IPS-18a (cell line): Measurements from ENCODE around the gene ERICH4.
"Not testable (repeated sequence)": the region's sequence is repeated elsewhere in the genome, so short reads cannot be mapped to it uniquely, and the experiment has no call there.

Experiments
- H3K27ac ChIP-seq: one replicate; pipeline ENCODE4 v1.5.1; 2013; ENCODE audit warnings: low read length
- H3K27me3 ChIP-seq: one replicate; pipeline ENCODE4 v1.6.1; 2013; ENCODE audit warnings: mild to moderate bottlenecking, low read length; ENCODE audit not compliant: control insufficient read depth, insufficient read depth
- H3K36me3 ChIP-seq: one replicate; pipeline ENCODE4 v1.6.1; 2013; ENCODE audit warnings: low read depth, low read length; ENCODE audit not compliant: control insufficient read depth
- H3K4me1 ChIP-seq: one replicate; pipeline ENCODE4 v1.6.1; 2013; ENCODE audit warnings: low read depth, low read length; ENCODE audit not compliant: control insufficient read depth
- H3K4me3 ChIP-seq: one replicate; pipeline ENCODE4 v1.5.1; 2013; ENCODE audit warnings: low read length
- H3K9ac ChIP-seq: one replicate; pipeline ENCODE4 v1.6.1; 2013; ENCODE audit warnings: mild to moderate bottlenecking, low read length, moderate library complexity
- H3K9me3 ChIP-seq: one replicate; pipeline ENCODE4 v1.6.1; 2013; ENCODE audit warnings: low read depth, low read length; ENCODE audit not compliant: control insufficient read depth

Gene ERICH4

DNA sequence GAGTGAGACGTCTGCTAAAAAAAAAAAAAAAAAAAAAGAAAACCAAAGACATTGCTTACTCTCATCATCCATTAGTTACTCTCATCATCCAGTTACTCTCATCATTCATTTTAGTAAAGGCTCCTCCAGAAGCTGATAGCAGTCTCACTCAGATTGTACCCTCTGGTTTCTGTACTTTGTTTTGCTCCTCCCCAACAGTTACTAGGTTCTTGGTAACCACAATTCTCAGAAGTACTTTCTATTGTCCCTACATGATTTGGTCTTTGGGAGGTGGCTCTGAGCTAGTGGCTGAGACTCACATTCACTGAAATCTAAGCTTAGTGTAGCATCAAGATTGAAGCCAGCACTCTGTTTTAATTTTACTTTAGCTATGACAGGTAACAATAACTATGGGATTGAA is 14.3 kb downstream of the ERICH4 start:
- peaks cover 7% of the 10 kb centered on the region for H3K27me3 ChIP-seq
- H3K9ac ChIP-seq = no peak overlapping the region
- no peaks in the 10 kb centered on the region for H3K4me1 ChIP-seq
- no peaks in the 10 kb centered on the region for H3K36me3 ChIP-seq
- H3K27ac ChIP-seq = no peak overlapping the region
- H3K4me3 ChIP-seq = no peak overlapping the region
- H3K9me3 ChIP-seq = no peaks in the 10 kb centered on the region

DNA sequence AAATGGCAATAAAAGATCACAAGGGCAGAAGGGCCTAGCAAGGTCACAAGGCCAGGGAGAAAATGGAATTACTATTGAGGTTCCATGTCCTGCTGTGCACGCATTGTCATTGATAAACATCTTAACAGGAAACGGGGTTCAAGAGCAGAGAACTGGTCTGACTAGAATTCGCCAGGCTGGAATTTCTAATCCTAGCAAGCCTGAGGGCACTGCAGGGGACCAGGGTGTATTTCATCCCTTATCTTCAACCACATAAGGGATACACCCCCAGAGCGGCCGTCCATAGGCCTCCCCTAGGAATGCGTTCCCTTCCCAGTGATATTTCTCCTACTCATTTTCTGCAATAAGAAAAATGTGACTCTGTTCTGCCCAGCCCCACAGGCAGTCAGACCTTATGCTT is 19.5 kb downstream of the ERICH4 start:
- H3K36me3 ChIP-seq = no peaks in the 10 kb centered on the region
- no peaks in the 10 kb centered on the region for H3K27me3 ChIP-seq
- no peaks in the 10 kb centered on the region for H3K4me1 ChIP-seq
- no peak overlapping the region for H3K9ac ChIP-seq
- no peak overlapping the region for H3K4me3 ChIP-seq
- H3K9me3 ChIP-seq = no peaks in the 10 kb centered on the region
- no peak overlapping the region for H3K27ac ChIP-seq

DNA sequence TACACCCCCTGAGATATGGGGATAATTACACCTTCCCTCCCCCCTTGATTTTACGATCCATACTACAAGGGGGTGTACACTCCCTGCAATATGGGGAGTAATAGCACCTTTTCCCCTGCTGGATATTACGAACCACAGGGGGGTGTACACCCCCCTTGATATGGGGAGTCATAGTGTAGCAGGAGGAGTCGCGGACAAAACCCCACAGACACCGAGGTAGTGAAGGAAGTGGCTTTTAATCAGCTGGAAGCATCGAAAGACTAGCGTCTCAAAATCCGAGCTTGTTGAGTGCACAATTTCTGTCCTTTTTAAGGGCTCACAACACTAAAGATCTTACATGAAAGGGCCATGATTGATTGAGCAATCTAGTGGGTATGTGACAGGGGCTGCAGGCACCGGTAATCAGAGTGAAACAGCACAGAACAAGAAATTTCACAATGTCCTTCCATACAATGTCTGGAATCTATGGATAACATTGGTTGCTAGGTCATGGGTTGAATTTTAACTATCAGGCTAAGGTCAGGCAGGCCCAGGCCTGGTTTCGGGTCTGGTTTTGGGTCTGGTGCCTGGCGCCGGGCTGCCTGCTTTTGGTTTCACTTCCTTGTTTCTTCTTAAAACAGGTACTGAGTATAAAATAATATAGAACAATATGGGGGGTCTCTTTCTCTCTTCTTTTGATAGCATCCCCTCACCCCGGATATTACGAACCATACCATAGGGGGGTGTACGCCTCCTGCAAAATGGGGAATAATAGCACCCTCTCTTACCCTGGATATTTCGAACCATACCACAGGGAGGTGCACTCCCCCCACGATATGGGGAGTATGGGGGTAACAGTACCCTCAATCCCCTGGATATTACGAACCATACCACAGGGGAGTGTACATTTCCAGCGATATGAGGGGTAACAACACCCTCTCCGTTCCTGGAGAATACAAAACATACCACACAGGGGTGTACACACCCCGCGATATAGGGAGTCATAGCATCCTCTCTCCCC is 20.6 kb downstream of the ERICH4 start:
- H3K27ac ChIP-seq, H3K4me3 ChIP-seq, H3K9me3 ChIP-seq, H3K9ac ChIP-seq, H3K27me3 ChIP-seq, H3K36me3 ChIP-seq, H3K4me1 ChIP-seq: not testable (repeated sequence)

DNA sequence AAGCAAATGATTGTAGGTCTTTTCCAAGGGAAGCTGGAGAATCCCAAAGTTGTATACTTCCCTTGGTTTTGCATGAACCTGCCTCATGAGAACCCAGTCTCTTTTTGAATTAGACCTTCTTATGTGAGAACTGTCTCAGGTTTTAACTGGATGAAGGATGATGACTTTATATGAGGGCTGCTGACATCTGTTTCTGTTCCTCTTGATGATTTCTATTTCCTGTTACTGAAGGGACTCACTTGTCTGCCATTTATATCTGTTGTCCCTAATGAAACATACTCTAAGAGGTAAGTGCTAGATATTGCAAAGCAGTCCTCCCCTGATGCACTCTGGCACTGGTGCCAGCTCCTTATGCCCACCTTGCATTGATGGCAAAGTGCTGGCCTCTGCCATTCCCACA is 33.6 kb downstream of the ERICH4 start:
- Histone ChIP-seq H3K36me3 (no peaks in the 10 kb centered on the region), H3K9me3 (peaks cover 3% of the 10 kb centered on the region), H3K27ac (no peak overlapping the region), H3K4me3 (no peak overlapping the region), H3K4me1 (no peaks in the 10 kb centered on the region), H3K27me3 (no peaks in the 10 kb centered on the region), H3K9ac (no peak overlapping the region)

DNA sequence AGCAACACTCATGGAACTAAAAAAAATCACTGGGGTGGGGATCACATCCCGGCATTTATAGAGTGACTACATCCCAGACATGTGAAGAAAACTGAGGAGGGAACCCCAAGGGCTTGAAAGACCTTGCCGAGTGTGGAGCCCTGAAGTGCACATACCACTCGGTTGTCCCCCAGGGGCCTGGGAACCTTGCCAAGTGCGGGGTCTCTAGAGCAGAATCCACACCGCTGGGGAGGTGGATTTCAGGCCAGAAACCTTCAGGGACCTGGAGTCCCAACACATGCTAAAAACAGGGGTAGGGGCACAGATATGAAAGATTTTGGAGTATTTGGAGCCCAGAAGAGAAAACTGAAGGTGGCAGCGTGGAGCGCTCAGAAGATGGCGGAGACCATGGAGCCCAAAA is 35.2 kb downstream of the ERICH4 start:
- Histone ChIP-seq H3K4me3 (no peak overlapping the region), H3K9me3 (peaks cover 3% of the 10 kb centered on the region), H3K27me3 (no peaks in the 10 kb centered on the region), H3K36me3 (no peaks in the 10 kb centered on the region), H3K27ac (no peak overlapping the region), H3K9ac (no peak overlapping the region), H3K4me1 (no peaks in the 10 kb centered on the region)

DNA sequence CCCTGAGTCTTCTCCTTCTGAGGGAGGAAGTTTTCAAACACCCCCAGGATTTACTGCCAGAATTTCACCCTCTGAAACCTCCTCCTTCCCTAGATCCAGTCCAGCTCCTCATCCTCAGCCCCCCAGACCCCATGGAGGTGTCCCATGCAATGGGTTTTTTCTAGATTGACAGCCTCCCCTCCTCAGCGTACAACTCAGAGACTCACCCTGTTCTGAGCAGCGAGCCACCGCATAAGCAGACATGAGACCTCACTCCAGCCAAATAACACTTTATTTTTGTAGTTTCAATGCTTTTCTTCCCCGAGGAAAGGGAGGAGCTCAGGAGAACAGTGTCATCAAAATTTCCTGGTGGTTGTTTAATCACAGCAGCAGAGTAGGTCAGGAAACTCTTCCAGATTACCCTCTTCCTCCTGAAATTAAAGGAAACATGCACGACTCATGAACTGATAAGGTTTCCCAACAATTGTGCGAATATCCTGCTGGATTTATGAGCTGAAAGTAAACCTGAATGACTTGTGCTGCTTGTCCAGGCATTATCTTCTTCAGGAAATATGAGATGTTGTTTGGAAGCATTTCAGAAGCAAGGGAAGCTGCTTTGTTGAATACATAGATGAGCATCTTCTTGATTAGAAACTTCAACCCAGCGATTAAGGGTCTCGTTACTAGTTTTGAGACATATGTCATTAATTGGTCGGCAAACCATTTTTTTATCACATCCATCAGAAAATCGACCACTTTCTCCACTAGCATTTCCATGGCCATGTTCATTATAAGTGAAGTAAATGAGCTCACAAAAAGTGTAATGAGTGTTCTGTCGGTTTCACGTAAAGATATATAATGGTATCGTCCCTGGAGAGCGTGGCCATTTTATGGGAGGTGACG is 36.2 kb downstream of the ERICH4 start:
- no peak overlapping the region for H3K9ac ChIP-seq
- H3K27me3 ChIP-seq = no peaks in the 10 kb centered on the region
- H3K36me3 ChIP-seq = no peaks in the 10 kb centered on the region
- H3K4me1 ChIP-seq = no peaks in the 10 kb centered on the region
- no peak overlapping the region for H3K27ac ChIP-seq
- H3K4me3 ChIP-seq = no peak overlapping the region
- H3K9me3 ChIP-seq = peaks cover 3% of the 10 kb centered on the region

DNA sequence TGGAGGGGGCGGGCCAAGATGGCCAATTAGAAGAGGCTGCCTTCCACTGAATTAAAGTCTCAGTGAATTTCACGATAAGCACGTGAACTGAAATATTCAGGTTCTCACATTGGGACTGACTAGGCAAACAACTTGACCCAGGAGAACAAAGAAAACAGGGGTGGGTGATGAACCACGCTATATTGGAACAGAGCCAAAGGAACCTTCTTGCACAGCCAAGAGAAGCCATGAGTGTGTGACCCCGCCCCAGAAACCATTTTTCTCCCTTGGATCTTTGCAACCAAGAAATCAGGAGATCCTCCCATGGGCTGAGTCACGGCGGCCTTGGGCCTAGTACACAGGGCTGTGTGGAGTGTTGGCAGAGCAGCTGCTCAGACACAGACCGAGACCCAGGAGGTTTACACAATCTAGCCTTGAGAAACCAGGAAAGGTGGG is 36.8 kb downstream of the ERICH4 start:
- H3K9ac ChIP-seq = no peak overlapping the region
- H3K27me3 ChIP-seq = no peaks in the 10 kb centered on the region

DNA sequence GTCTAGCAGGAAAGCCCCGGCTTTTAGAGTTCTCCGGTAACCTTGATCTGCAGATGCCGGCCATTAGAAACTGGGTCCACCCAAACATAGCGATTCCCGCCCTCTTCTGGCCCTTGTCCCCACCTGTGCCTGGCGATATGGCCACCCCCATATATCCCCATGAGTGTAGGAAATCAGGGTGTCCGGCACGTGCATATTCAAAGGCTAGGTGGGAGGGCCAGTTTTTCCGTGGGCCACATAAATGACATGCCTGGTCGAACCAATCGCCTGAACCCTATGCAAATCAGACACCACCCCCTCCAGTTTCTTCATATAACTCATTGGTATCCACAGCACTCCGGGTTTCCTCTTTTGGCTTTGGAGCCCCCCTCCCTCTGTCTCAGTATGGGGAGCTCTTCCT is 37.4 kb downstream of the ERICH4 start:
- Histone ChIP-seq H3K27me3 (no peaks in the 10 kb centered on the region), H3K9ac (no peak overlapping the region), H3K36me3 (no peaks in the 10 kb centered on the region), H3K27ac (no peak overlapping the region), H3K4me3 (no peak overlapping the region), H3K9me3 (peaks cover 7% of the 10 kb centered on the region), H3K4me1 (no peaks in the 10 kb centered on the region)

More for the DNA sequence above, 36.8 kb downstream of the ERICH4 start:
- Histone ChIP-seq H3K4me1 (no peaks in the 10 kb centered on the region), H3K27ac (no peak overlapping the region), H3K4me3 (no peak overlapping the region), H3K9me3 (peaks cover 3% of the 10 kb centered on the region), H3K36me3 (no peaks in the 10 kb centered on the region)

DNA sequence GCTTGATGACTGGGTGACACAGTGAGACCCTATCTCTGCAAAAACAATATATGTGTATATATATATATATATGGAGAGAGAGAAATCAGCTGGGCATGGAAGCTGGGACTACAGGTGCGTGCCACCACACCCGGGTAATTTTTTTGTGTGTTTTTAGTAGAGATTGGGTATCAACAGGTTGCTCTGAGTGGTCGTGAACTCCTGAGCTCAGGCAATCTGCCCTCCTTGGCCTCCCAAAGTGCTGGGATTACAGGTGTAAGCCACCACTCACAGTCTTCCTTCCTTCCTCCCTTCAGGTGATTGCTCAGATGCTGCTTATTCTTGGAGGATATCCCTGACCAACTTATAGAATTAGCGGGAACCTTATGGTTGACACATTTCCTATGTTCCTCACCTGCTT is 41.9 kb downstream of the ERICH4 start:
- H3K36me3 ChIP-seq = no peaks in the 10 kb centered on the region
- no peaks in the 10 kb centered on the region for H3K4me1 ChIP-seq
- H3K27me3 ChIP-seq = no peaks in the 10 kb centered on the region
- peaks cover 6% of the 10 kb centered on the region for H3K9me3 ChIP-seq
- no peak overlapping the region for H3K4me3 ChIP-seq
- no peak overlapping the region for H3K27ac ChIP-seq
- no peak overlapping the region for H3K9ac ChIP-seq

DNA sequence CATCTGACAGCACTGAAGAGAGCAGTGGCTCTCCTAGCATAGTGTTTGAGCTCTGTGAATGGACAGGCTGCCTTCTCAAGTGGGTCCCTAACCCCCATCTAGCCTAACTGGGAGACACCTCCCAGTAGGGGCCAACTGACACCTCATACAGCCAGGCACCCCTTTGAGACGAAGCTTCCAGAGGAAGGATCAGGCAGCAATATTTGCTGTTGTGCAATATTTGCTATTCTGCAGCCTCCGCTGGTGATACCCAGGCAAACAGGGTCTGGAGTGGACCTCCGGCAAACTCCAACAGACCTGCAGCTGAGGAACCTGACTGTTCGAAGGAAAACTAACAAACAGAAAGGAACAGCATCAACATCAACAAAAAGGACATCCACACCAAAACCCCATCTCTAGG is 44.0 kb downstream of the ERICH4 start:
- H3K27ac ChIP-seq, H3K4me3 ChIP-seq, H3K4me1 ChIP-seq, H3K27me3 ChIP-seq, H3K36me3 ChIP-seq, H3K9ac ChIP-seq, H3K9me3 ChIP-seq: not testable (repeated sequence)

DNA sequence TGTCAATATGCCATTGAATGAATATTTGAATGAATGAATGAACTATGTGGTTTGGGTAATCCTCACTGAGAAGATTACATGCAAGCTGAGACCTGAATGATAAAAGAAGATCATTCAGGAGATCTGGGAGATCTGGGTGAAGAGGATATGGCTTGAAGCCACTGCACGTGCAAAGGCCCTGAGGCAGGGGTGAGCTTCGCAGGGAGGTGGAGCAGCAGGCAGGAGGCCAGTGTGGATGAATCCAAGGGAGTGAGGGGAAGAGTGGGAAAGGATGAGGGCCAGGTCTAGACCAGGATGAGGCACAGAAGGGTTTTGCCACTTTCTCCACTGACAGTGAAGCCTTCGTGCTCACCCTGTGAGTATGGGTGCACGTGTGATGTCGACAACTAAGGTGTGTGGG is 49.9 kb downstream of the ERICH4 start:
- Histone ChIP-seq H3K9me3 (peaks cover 3% of the 10 kb centered on the region), H3K36me3 (no peaks in the 10 kb centered on the region)

More for the DNA sequence above, 49.9 kb downstream of the ERICH4 start:
- Histone ChIP-seq H3K4me1 (no peaks in the 10 kb centered on the region), H3K27ac (no peak overlapping the region), H3K4me3 (no peak overlapping the region), H3K27me3 (no peaks in the 10 kb centered on the region), H3K9ac (no peak overlapping the region)
